KG1 (cell line): ENCODE data around the gene AOPEP.

Source experiments
- DNase-seq: peaks from one replicate; lab custom pipeline; 2025; lab: John Stamatoyannopoulos, UW

AOPEP gene

DNA sequence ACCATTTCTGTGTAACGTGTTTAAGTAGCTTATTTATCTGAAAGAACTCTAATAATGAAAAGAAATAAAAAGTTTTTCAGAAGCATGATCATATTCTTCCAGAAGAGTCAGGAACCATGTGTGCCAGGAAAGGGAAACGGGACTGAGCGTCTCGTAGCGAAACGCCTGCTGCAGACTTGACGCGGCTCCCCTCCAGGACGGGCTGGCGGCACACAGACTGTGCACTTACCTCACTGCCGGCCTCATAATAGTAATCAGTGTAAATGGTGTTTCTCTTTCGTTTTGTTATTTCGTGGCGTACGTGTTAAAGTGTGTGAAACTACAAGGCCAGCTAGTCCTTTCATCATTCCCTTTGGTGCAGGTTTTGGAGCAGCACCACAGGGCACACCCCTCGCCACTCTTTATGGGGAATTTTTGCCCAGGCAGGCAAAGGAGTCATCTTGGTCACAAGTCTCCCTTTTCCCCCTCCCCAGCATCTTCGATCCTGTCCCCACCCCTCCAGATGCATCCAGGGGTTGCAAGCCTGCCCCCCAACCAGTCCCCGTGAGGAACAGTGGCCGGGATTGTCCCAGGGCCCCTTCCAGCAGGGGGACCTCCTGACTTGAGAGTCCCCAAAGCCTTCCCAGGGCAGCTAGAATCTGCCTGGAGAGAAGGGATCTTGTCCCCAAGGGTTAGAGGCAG, 357.9 kb downstream of the AOPEP start:
- no peak for DNase-seq

DNA sequence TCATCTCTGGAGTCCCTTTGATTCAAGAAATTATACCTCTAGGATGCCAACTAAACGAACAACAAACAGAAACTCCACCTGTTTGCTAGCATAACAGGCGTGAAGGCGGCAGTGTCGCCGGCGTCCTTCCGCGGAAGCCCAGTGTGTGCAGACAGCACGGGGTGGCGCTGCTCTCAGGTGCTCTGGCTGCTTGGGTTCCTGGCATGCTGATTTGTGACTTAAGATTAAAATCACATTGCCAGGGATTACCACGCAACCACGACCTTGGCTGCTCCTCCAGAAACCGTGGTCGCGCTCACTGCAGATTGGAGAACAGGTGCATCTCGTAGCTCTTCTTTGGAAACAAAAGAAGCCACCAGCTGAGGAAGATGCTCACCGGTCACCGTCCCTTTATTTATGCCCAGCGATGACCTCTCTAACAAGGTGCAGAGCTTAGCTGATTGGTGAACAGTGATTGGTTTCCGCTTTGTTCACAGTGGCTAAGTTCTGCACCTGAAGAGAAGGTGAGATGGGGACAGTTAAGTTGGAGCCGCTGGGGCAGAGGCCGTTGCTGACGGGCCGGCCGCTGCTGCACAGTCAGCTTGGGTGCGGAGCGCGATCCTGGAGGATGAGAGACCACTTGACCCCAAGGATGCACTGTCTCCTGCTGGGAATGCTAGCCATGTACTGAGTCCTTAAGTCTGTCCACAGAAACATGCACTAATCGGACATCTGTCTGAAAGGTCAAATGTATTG, 358.7 kb downstream of the AOPEP start:
- DNase-seq, result no peak

GRCh38 chr9:95085861-95086563, 359.5 kb downstream of the AOPEP start:
- DNase-seq, result no peak

DNA sequence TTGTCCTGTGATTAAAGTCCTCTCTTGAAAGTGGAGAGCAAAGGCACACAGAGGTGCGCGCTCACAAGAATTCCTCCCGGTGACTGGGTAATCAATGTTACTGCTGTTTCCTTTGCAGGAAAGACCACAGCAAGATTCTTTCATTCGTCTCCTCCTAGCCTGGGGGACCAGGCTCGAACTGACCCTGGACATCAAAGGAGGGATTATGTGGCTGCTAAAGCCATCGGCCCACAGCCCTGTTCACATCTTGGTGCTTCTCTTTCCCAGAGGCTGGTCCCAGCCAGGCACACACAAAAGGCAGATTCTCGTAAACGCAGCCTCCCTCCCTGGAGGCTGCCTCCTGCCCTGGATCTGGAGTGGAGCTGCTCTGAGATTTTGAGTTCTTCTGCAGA, 360.1 kb downstream of the AOPEP start:
- DNase-seq, result no peak

DNA sequence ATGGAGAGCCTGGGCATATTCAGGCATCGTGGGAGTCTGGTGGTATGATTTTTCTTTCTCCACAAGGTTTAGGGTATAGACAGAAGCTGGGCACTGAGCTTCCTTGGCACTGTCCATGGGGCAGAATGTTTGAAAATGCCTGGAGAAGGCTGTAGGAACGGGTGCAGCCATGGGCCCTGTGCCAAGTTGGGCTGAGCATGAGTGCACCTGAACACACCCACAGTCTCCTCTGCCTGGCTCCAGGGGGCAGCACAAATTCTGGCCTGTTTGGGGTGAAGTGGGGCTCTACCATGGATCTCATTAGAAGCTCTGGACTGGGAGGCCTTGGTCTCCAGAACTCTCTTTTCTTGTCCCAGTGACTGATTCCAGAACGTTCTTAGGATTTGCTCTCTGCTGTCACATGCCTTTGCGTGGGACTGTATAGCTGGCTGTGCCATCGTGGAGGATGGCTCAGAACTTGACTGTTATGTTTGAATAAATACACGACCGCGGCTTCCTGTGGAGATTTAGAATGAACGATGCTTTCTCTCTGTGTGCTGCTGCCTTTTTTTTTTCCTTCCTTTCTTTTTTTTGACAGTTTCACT, 361.3 kb downstream of the AOPEP start:
- no peak for DNase-seq

- no peak for DNase-seq
These were observed 362.1 kb downstream of the AOPEP start for GRCh38 chr9:95088421-95089161.

DNA sequence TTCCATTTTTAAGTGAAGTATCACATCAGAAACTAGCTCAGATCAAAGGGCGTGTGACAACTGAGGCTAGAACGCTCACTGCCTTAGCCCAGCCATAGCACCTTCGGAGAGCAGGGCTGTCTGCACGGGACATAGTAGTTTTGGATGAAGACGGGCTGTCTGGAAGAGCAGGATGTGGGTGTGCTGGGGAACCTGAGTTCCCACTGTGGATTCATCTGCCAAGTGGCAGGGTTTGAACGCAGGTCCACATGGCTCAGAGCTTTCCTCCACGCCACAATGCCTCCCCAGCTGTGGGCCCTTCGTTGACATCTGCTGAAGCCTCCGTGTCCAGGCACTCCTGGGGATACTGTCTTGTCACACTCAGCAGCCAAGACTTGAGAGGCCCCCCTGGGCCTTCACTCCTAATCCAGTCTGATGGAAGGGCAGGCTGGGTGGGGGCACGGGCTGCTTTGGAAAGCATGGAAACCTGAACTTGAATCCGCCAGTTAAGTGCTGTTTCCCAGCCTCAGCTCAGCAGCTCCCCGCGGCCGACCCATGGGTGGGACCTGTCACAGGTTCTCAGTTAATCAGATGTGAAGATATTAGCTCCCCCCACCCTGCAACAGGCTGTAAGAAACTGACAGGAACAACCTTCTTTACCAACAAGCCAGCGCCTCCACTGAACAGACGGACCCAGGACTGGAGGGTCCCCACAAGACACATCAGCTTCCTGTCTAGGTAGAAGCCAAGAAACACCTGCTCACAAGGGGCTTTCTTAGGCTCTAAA, 362.9 kb downstream of the AOPEP start:
- no peak for DNase-seq

DNA sequence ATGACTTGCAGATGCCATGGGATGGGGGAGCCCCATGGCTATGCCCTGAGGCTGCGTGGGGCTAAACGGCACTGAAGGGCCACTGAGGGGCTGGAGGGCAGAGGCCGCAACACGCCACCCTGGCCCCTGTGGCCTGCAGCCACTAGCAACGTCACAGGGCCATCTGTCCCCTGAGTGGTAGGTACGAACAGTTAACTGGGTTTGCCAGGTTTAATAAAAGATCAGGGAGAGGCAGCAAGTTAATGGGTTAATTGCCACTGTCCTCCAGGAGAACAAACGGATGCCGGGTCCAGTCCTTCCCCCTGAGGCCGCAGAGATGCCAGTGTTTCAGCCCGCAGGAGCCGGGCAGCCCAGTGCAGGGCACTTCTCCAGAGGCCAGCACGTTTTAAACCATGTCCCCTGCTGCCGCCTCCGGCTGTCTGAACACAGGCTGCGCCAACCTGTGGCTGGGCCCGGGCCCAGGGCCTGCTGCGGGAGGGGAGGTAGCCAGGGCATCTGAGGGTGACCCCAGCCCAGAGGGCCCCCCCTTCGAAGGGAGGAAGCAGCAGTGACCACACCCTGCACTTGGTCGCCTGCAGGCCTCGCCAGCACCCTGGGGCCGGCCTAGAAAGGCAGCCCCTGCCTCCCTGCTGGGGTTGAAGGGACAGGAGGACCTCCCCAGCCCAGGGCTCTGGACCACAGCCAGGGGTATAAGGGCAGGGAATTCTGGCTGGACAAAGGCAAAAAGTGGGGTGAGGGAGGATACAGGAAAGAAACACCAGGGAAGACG, 363.7 kb downstream of the AOPEP start:
- DNase-seq, result no peak

DNA sequence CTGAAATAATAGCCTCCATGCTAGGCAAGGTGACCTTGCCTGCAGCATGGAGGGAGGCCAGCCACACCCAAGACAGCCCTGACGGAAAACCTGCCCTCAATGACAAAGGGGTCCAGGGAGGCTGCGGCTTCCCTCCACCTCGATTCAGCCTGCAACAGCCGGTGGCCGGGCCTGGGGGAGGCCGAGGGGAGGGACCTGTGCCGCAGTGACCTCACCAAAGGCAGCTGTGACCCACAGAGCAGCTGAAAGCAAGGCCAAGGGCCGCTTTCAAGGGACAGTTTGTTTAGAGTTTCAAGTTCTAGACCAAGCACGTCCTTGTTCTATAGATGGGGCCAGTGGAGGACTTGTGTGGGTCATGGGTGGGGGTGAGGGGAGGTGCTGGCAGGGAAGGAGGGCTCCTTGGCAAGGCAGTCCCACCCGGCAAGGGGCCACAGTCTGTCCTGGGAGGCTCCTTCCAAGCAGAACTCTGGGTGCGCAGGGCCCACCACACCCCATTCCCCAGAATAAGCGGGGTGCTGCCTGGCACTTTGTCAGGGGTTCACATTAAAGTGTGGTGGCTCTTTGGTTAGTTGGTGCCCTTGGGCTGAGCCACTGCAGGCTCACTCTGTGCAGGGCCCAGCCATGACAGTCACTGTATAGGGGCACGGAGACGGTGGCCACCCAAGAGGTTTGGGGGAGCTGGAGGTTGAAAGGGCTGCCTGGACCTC, 364.5 kb downstream of the AOPEP start:
- DNase-seq, result no peak

- no peak for DNase-seq
These were observed 365.2 kb downstream of the AOPEP start for GRCh38 chr9:95091601-95092261.

DNA sequence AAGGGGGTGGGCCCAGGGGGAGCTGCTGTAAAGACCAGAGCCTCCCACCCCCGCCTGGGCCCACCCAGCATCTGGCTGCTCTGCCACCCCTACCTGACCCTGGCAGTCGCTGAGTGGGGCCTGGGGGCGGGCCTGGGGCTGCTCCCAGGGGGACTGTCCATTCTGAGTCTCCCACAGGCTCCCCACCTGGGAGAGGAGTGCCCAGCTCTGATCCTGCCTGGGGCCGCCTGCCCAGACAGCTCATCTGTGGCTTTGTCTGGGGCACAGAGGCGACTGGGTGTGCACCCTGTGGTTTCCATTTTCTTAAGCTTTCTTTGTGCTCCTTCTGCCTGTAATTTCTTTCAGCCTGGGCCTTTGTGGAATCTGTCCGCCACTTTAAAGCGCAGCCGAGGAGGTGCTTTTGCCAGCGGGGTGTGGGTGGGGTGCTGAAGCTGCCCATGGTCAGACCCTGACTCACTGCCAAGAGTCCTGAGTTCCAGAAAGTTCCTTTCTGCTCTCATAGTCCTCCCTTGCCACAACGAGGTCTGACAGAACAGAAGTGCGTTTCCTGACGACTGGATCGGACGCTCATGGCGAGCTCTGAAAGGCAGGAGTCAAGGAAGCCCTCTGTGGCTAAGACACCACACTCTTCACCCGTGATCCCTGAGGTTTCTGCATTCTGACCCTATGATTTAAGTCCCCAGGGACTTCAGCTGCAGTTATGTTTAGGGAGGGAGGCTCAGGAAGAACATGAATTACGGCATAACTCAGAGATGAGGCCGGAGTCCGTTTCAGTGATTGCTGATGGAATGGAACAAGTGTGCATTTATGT, 366.0 kb downstream of the AOPEP start:
- no peak for DNase-seq

DNA sequence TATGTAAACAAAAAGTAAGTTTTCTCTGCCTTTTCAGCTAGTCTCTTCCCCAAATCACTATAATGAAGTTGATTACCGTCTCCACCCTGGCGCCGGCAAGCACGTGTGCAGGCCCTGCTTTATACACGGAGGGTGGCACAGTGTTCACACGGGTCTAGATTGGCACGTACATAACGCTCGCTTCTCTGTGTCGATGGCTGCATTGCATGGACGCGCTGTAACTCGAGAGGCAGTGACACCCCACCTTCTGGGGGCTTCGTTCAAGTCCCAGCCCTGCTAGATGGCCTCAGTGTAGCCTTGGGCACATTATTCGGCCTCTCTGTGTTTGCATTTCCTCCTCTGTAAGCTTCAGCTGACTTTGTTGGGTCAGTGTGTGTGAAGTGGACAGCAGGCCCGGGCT, 367.1 kb downstream of the AOPEP start:
- DNase-seq, result no peak

DNA sequence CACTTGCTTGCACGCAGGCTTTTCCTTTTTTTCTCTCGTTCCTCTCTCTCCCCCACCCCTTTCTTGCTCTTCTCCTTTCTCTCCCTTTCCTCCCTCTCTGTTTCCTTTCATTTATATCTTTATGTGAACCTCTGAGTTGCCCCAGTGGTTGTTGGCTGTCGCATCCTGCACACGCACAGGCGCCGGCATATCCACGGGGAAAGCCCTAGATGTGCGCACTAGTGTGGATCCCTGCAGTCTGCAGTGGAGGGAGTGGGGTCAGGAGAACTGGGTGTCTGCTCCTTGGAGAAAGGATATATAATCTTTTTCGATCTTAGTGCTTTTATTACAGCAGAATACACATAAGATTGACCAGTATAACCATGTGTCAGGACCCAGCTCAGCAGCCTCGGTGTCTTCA, 367.5 kb downstream of the AOPEP start:
- no peak for DNase-seq

DNA sequence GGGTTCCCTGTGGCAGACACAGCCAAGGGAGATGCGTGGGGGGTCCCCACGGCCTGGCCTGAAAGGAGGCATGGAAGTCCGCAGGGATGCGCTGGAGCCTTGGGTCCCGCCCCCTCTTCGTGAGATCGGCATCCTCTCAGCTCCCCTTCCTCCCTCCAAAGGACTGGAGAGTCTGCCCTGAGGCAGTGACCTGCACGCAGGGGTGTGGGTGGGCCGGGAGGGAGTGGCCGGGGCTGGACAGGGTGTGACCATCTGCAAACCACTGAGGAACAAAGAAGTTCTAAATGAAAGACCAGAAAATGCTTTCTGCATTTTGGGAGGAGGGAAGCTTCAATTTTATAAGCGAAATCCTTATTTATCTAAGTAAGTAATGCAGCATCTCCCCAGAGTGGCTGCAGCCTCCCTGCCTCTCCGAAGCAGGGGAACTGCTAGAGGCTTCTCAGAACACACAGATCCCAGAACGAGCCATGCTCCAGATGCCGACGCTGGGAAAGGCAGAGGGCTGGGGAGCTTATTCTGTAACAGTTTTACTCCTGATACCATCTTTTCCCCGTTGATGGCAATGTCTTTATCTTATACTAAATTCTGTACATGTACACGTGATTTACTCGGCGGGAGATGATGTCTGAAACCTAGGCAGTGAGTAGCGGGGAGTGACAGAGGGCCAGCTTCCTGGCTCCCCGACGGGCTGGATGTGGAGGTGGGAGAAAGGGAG, 369.3 kb downstream of the AOPEP start:
- no peak for DNase-seq

- no peak for DNase-seq
These were observed 369.9 kb downstream of the AOPEP start for GRCh38 chr9:95096381-95096780.

GRCh38 chr9:95096807-95097206, 370.3 kb downstream of the AOPEP start:
- DNase-seq, result no peak

DNA sequence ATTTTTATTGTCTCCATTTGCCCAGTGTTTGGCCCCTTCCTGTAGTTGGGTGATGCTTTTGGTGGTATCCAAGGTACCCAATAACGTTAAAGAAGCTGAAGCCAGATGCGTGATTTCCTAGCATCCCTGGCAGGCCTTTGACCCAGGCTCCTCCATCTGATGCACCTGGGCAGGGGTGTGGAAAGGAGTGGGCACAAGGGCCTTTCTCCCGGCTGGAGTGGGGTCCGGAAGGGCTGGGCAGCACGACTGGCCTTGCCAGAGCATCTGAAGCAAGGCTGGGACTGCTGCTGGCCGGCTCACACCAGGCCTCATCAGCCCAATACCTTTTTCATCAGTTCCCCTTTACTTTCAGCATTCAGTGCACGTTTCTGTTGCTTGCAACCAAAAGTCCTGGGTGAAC, 370.8 kb downstream of the AOPEP start:
- DNase-seq, result no peak

- no peak for DNase-seq
These were observed 372.0 kb downstream of the AOPEP start for GRCh38 chr9:95098391-95098921.
